ELF-1 (cell line): ENCODE data around the gene CYB5A.

ENCODE experiments used
- DNase-seq: peaks from one replicate; pipeline ENCODE4 v3.0.0-alpha.2; 2016; ENCODE audit warnings: low read depth, low spot score

CYB5A gene

DNA sequence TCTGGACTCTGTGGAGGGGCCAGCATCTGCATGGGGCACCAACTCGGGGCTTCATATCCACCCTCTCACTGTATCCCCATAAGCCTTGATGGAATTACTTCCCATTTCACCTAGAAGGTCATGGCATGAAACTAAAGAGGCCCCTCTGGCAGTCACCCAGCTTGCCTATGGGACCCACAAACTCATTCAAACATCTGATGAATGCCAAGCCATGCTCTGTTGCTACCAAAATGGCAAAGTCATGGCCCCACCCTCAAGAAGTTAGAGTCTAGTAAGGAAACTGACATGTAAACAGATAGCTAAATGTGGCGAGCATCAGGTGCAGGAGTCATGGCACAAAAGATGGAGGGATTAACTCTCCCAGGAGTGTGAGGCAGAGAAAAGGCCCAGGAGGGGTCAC, 14.5 kb downstream of the CYB5A start:
- no peak for DNase-seq

DNA sequence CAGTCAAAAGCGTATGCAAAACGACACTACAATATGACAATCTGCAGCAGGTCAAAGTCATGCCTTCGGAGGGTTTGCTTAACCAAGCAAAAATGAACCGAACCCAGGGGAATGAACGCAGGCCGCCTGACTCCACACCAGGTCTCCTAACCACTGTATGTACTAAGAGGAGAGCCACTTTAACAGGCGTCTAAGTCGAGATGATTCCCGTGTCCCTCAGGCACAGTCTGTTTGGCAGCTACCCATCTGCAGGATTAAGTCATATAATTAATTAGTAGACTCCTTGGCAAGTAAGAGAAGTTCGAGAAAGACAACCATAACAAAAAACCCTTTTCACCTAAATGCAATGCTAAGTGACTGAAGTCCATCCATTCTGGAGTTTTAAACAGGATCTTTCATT, 15.2 kb downstream of the CYB5A start:
- DNase-seq, result no peak

- no peak for DNase-seq
Observed at GRCh38 chr18:74275736-74276135, 16.0 kb downstream of the CYB5A start.

- no peak for DNase-seq
Observed at GRCh38 chr18:74274700-74275099, 17.1 kb downstream of the CYB5A start.

GRCh38 chr18:74273394-74273793, 18.4 kb downstream of the CYB5A start:
- no peak for DNase-seq

- no peak for DNase-seq
Observed at GRCh38 chr18:74271635-74272034, 20.1 kb downstream of the CYB5A start.

GRCh38 chr18:74268933-74269620, 22.7 kb downstream of the CYB5A start:
- peak; percentile 49 for DNase-seq

GRCh38 chr18:74268175-74268574, 23.6 kb downstream of the CYB5A start:
- peak; percentile 28 for DNase-seq

DNA sequence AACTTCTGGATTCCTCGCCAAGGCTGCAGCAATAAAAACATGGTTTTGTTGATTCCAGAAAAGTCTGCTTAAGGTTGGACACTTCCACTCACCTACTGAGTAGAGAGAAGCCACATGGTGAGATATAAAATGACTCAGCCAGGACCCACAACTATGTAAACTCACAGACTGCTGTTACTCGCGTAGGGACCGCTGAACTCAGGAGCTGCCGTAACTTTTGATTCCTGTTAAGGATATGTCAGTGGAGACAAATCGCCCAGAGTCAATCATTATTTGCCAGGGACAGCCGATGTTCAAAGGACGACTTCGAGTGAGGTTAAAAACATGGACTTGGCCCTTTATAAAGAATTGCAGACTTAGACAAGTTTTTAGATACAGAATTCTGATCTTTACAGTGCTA, 25.6 kb downstream of the CYB5A start:
- no peak for DNase-seq

- no peak for DNase-seq
Observed at GRCh38 chr18:74265546-74266098, 26.1 kb downstream of the CYB5A start.

- DNase-seq, result no peak
Observed at GRCh38 chr18:74264303-74265020, 27.3 kb downstream of the CYB5A start.

DNA sequence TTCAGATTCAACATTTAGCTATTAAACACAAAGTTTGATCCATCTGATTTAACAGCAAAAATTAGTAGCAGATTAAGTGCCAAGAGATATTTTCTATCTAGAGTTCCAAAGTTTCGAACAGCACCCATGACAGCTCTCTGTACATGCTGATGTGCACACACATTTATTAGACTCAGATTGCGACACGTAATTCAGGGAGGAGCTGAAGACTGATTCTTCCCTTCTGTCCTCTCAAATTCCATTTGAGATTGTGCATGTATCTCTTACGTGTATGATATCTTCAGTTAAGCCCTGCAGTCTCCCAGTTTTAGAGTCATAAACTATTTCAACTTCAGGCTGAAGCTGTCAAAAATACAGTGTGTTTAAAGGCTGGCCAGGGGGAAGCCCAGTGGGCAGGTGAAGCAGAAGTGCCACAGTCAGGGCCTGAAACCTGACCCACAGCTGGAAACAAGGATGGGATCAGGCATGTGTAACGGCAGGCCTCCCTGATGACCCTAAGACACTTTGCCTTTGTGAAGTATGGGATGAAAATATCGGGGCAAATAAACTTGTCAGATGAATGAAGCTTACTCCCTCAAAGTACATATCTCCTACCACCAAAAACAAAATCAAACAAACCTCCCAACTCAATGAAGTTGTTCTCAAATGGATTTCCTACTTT, 30.6 kb downstream of the CYB5A start:
- DNase-seq, result no peak

GRCh38 chr18:74259347-74259746, 32.4 kb downstream of the CYB5A start:
- DNase-seq, result no peak

GRCh38 chr18:74257083-74257482, 34.7 kb downstream of the CYB5A start:
- DNase-seq, result no peak

DNA sequence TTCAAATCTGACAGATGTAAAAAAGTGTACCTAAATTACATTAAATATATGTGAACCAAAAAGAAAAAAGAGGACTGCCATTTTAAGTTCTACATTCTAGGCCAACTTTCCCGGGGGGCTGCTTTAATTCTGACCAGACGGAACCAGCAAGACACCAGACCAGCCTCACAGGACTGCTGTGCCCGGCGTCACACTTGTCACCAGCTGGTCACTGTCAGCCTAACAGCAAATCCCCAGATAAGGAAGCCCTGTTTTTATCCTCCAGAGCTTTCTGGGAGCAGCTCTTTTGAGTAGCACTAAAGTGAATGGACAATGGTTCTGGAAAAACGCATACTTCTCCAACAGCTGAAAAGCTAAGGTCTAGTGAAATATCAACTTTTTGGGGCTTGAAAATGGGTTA, 35.6 kb downstream of the CYB5A start:
- DNase-seq, result peak; percentile 53

- DNase-seq, result peak; percentile 85
Observed at GRCh38 chr18:74255131-74255616, 36.6 kb downstream of the CYB5A start.

DNA sequence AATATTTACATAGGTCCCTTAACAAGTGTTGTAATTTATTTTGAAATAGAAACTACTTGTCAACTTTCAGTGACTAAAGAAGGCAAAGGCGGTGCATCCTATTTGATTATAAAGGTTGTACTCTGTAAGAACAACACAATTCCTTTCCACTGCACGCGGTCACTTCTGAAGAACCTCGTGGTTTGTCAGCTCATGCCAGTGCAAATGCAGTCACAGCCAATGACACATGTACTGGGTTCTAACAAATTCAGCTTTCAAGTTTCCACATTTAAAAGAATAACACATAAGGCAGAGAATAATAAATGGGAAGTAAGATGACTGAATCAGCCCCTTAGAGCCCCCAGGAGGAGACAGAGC, 39.7 kb downstream of the CYB5A start:
- no peak for DNase-seq

GRCh38 chr18:74251297-74252038, 40.3 kb downstream of the CYB5A start:
- DNase-seq, result peak; percentile 69

- no peak for DNase-seq
Observed at GRCh38 chr18:74250131-74250530, 41.6 kb downstream of the CYB5A start.

GRCh38 chr18:74249181-74249968, 42.4 kb downstream of the CYB5A start:
- DNase-seq, result no peak

DNA sequence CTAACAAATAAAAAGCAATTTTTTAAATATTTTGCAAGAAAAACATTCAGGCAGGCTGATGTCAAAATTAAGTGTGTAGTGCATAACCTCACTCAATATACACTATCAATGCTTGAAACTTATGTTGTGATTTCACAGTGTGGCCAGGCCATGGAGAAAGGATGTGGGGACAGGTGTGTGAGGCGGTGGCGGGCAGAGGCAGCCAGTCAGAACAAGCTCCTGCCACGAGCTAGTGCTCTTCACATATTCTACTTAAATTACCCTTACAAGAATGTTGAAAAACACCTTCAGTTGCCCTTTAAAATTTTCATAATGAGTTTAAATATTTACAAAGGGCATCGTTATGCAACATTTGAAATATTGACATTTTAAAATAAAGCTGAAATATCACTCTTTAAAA, 43.2 kb downstream of the CYB5A start:
- no peak for DNase-seq
